GM12891 (cell line): Measurements from ENCODE around the gene GABBR2.

Experiments
- PAX5 ChIP-seq: IDR thresholded peaks from 2 replicates; pipeline ENCODE4 v1.6.1; 2011; ENCODE audit warnings: low read length, moderate library complexity, mild to moderate bottlenecking; ENCODE audit not compliant: insufficient read depth, severe bottlenecking
- POLR2A ChIP-seq: IDR thresholded peaks from 2 replicates; pipeline ENCODE4 v1.6.1; 2011; ENCODE audit warnings: low read depth, low read length, control low read depth
- POLR2AphosphoS5 ChIP-seq: IDR thresholded peaks from 2 replicates; pipeline ENCODE4 v1.6.1; 2011; ENCODE audit warnings: low read depth, low read length, control low read depth
- POU2F2 ChIP-seq: IDR thresholded peaks from 2 replicates; pipeline ENCODE4 v1.6.1; 2011; ENCODE audit warnings: low read depth, mild to moderate bottlenecking, control low read depth, low read length, moderate library complexity
- TAF1 ChIP-seq: IDR thresholded peaks from 2 replicates; pipeline ENCODE4 v1.6.1; 2011; ENCODE audit warnings: low read depth, low read length, control low read depth

DNA sequence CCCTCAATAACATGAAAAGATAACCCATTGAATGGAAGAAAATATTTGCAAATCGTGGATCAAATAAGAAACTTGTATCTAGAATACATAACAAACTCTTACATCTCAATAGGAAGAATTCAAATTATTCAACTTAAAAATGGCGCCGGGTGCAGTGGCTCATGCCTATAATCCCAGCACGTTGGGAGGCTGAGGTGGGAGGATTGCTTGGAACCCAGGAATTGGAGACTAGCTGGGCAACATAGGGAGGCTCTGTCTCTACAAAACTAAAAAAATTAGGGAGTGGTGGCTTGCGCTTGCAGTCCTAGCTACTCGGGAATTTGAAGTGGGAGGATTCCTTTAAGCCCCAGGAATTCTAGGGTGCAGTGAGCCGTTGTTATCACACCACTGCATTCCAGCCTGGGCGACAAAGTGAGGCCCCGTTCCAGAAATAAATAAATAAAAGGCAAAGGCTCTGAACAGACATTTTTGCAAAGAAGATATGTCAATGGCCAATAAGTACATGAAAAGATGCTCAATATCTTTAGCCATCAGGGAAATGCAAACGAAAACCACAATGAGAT lies 431.7 kb downstream of the GABBR2 start:
- no peak for TF ChIP-seq POLR2A
- no peak for TF ChIP-seq POLR2AphosphoS5
- TF ChIP-seq POU2F2, result no peak
- no peak for TF ChIP-seq TAF1
- TF ChIP-seq PAX5, result no peak
